Epithelial cell of esophagus (primary cell): ENCODE measurements around the gene ZBTB20.

ENCODE experiments used
- DNase-seq: peaks from one replicate; pipeline ENCODE4 v3.0.0; 2010; ENCODE audit warnings: low read depth
- H3K4me3 ChIP-seq: 2 replicates; pipeline ENCODE4 v1.5.1; 2011; ENCODE audit warnings: mild to moderate bottlenecking, low read length, control low read depth
- CTCF ChIP-seq: IDR thresholded peaks from 2 replicates; pipeline ENCODE4 v1.5.1; 2011; ENCODE audit warnings: low read depth, mild to moderate bottlenecking, low read length, control low read depth, inconsistent platforms; ENCODE audit not compliant: insufficient read depth; ENCODE audit errors: missing control alignments

ZBTB20 gene

GRCh38 chr3:114878114-114878839 lies 268.8 kb downstream of the ZBTB20 start:
- DNase-seq: peak; percentile 55
- no peak for TF ChIP-seq CTCF

GRCh38 chr3:114877378-114878113 lies 269.5 kb downstream of the ZBTB20 start:
- H3K4me3 ChIP-seq: no peak overlapping the region
- no peak for DNase-seq
- TF ChIP-seq CTCF: no peak

More at GRCh38 chr3:114878114-114878839, 268.8 kb downstream of the ZBTB20 start:
- H3K4me3 ChIP-seq: no peak overlapping the region

- DNase-seq: no peak
- no peak overlapping the region for H3K4me3 ChIP-seq
- no peak for TF ChIP-seq CTCF
Measured at GRCh38 chr3:114874522-114874971, 272.5 kb downstream of the ZBTB20 start.

DNA sequence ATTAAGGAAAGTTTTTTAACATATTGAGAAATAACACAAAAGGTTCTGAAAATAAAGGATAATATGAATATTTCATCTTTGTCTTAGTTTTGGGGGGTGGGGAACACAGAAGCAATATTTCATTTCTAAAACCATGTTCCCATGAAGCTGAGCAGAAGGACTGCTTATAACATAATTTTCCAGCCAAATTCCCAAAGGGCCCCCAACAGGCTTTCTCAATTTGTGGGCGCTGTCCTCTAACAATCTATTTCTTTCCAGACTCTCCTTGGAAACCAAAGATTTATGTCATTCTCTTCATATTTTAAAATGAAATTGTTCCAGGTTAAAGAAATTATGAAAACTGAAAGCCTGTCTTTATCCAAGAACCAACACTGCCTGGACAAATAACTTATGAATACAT lies 273.5 kb downstream of the ZBTB20 start:
- DNase-seq: no peak
- no peak for TF ChIP-seq CTCF
- H3K4me3 ChIP-seq: no peak overlapping the region

GRCh38 chr3:114872588-114872987 lies 274.5 kb downstream of the ZBTB20 start:
- H3K4me3 ChIP-seq: no peak overlapping the region
- no peak for TF ChIP-seq CTCF
- no peak for DNase-seq

GRCh38 chr3:114872050-114872449 lies 275.0 kb downstream of the ZBTB20 start:
- no peak overlapping the region for H3K4me3 ChIP-seq
- no peak for TF ChIP-seq CTCF
- DNase-seq: no peak
